ENCODE measurements around the gene FXYD2.

The FXYD2 gene

GRCh38 chr11:117796456-117796871 lies 28.1 kb downstream of the FXYD2 start:
- no peak for DNase-seq (ENCODE audit: low read depth)
- TF ChIP-seq CTCF (IDR thresholded peaks at IDR 0.05; ENCODE audit: control insufficient read depth, extremely low read depth, insufficient read depth): no peak
- H3K4me3 ChIP-seq (ENCODE audit: low read depth, low read length): no peak overlapping the region

GRCh38 chr11:117795638-117796455 lies 28.7 kb downstream of the FXYD2 start:
- no peak overlapping the region for H3K4me3 ChIP-seq (ENCODE audit: low read depth, low read length)
- TF ChIP-seq CTCF (IDR thresholded peaks at IDR 0.05; ENCODE audit: control insufficient read depth, extremely low read depth, insufficient read depth): no peak
- no peak for DNase-seq (ENCODE audit: low read depth)

DNA sequence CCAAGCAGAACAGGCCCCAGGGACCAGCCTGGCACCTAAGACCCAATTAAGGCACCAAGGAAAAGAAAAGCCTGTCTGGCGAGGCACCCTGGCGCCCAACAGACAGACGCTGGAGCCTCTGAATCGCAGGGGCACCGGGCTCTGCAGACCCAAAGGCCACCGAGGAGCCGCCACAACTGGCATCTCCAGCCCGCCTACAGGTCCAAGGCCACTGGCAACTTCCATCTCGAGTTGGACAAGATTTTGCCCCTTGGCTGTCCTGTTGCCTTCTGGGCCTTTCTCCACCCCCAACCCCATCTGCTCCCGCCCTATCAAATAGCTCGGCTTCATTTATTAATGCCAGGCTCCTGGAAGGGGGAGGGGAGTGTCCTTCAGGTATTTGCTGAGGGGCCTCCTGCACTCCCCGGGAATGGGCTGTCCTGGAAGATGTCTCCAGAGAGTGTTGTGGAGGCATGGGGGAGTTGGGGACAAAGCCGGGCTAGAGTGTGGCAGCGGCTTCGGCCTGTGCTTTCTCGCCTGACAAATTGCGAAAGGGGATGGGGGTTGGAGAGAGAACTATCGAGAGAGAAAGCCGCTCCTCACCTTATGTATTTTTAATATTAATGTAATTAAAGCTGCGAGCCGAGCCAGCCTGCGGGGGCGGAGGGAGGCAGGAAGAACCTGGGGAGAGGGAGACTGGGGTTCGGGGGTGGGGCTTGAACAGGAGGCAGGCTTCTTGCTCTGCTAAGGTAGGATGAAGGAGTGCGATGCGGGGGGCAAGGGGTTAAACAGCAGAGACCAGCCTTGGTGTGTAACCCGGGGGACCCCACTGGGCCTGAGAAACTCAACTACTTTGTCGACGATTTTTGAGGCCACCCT lies 29.5 kb downstream of the FXYD2 start:
- TF ChIP-seq CTCF (IDR thresholded peaks at IDR 0.05; ENCODE audit: control insufficient read depth, extremely low read depth, insufficient read depth): no peak
- no peak overlapping the region for H3K4me3 ChIP-seq (ENCODE audit: low read depth, low read length)
- no peak for DNase-seq (ENCODE audit: low read depth)

- no peak for DNase-seq (ENCODE audit: low read depth)
- TF ChIP-seq CTCF (IDR thresholded peaks at IDR 0.05; ENCODE audit: control insufficient read depth, extremely low read depth, insufficient read depth): no peak
- H3K4me3 ChIP-seq (ENCODE audit: low read depth, low read length): no peak overlapping the region
These were observed 30.4 kb downstream of the FXYD2 start for GRCh38 chr11:117794135-117794534.

GRCh38 chr11:117793583-117793982 lies 31.0 kb downstream of the FXYD2 start:
- DNase-seq (ENCODE audit: low read depth): no peak
- no peak for TF ChIP-seq CTCF (IDR thresholded peaks at IDR 0.05; ENCODE audit: control insufficient read depth, extremely low read depth, insufficient read depth)
- H3K4me3 ChIP-seq (ENCODE audit: low read depth, low read length): no peak overlapping the region

- no peak overlapping the region for H3K4me3 ChIP-seq (ENCODE audit: low read depth, low read length)
- TF ChIP-seq CTCF (IDR thresholded peaks at IDR 0.05; ENCODE audit: control insufficient read depth, extremely low read depth, insufficient read depth): no peak
- no peak for DNase-seq (ENCODE audit: low read depth)
These were observed 31.6 kb downstream of the FXYD2 start for GRCh38 chr11:117792992-117793391.
